HS-5 (cell line): ENCODE results near the gene CYP4Z1.
"Not testable (repeated sequence)": the region's sequence is repeated elsewhere in the genome, so short reads cannot be mapped to it uniquely, and the experiment has no call there.

Experiments
- DNase-seq: peaks from one replicate; pipeline ENCODE4 v3.0.0-alpha.2; 2012; ENCODE audit warnings: low read depth

CYP4Z1 gene

GRCh38 chr1:47128854-47129253 lies 61.8 kb downstream of the CYP4Z1 start:
- not testable (repeated sequence) for DNase-seq

- not testable (repeated sequence) for DNase-seq
Measured at GRCh38 chr1:47129489-47130230, 62.6 kb downstream of the CYP4Z1 start.

GRCh38 chr1:47132665-47133064 lies 65.6 kb downstream of the CYP4Z1 start:
- DNase-seq = not testable (repeated sequence)

GRCh38 chr1:47137198-47137597 lies 70.2 kb downstream of the CYP4Z1 start, which contains the start of gene CYP4A22:
CYP4A22 (plus strand) TSS chr1:47137441; CDS start chr1:47137486, 45 bp downstream.
- no peak for DNase-seq

GRCh38 chr1:47137925-47138615 lies 71.0 kb downstream of the CYP4Z1 start:
- no peak for DNase-seq

GRCh38 chr1:47140358-47140757 lies 73.3 kb downstream of the CYP4Z1 start:
- DNase-seq = not testable (repeated sequence)

- DNase-seq = not testable (repeated sequence)
Measured at GRCh38 chr1:47143654-47144053, 76.6 kb downstream of the CYP4Z1 start.

GRCh38 chr1:47146495-47146894 lies 79.5 kb downstream of the CYP4Z1 start:
- DNase-seq = not testable (repeated sequence)

GRCh38 chr1:47147047-47147785 lies 80.2 kb downstream of the CYP4Z1 start:
- no peak for DNase-seq

- not testable (repeated sequence) for DNase-seq
Measured at GRCh38 chr1:47149162-47149561, 82.1 kb downstream of the CYP4Z1 start.

GRCh38 chr1:47156457-47156856 lies 89.4 kb downstream of the CYP4Z1 start:
- not testable (repeated sequence) for DNase-seq

GRCh38 chr1:47157957-47158356 lies 90.9 kb downstream of the CYP4Z1 start:
- DNase-seq = not testable (repeated sequence)

- no peak for DNase-seq
Measured at GRCh38 chr1:47160716-47161115, 93.7 kb downstream of the CYP4Z1 start.

GRCh38 chr1:47161298-47162040 lies 94.4 kb downstream of the CYP4Z1 start:
- DNase-seq = no peak

GRCh38 chr1:47164552-47164951 lies 97.5 kb downstream of the CYP4Z1 start:
- DNase-seq = no peak
